ENCODE measurements around the gene MTA3.

MTA3 gene

DNA sequence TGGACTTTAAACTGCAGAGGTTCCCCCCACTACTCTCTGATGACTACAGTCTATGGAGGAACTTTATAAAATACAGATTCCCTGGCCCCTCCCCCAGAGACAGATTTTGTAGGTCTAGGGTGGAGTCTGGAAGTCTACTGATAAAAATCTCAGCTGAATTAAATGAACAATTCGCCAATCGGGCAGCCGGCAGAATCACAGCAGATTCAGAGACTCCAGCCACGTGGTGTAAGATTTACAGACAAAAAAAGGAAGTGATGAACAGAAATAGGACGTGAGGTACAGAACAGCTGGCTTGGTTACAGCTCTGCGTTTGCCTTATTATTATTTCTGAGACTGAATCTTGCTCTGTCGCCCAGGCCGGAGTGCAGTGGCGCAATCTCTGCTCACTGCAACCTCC is 21.4 kb upstream of the MTA3 start:
- no peaks in the 10 kb centered on the region for H4K20me1 ChIP-seq (ENCODE audit: insufficient read depth, low read length)
- peak overlapping the region; percentile 53 for H3K9ac ChIP-seq (ENCODE audit: low read length)
- no peaks in the 10 kb centered on the region for H3F3A ChIP-seq (ENCODE audit: insufficient read depth, low read length)
- H3K4me3 ChIP-seq (ENCODE audit: low read depth, low read length, poor library complexity, severe bottlenecking) = peak overlapping the region; percentile 48
- no peaks in the 10 kb centered on the region for H3K36me3 ChIP-seq (ENCODE audit: insufficient read depth, low read length)
- H3K4me2 ChIP-seq (ENCODE audit: low read length) = peak overlapping the region; percentile 53
- H3K79me2 ChIP-seq (ENCODE audit: insufficient read depth, low read length) = no peaks in the 10 kb centered on the region
- H2AFZ ChIP-seq (ENCODE audit: low read length) = peak overlapping the region; percentile 17; the same call in 1 of the 2 replicates
- H3K4me1 ChIP-seq (ENCODE audit: insufficient read depth, low read length, severe bottlenecking) = peaks cover 33% of the 10 kb centered on the region
- no peaks in the 10 kb centered on the region for H3K9me3 ChIP-seq (ENCODE audit: low read length)
- H3K27me3 ChIP-seq (ENCODE audit: insufficient read depth, low read length) = no peaks in the 10 kb centered on the region
- peak overlapping the region; percentile 91 for H3K27ac ChIP-seq (ENCODE audit: low read depth, low read length, poor library complexity, severe bottlenecking)
- H3K9me2 ChIP-seq (ENCODE audit: low read depth, low read length) = no peaks in the 10 kb centered on the region
- no peak for TF ChIP-seq EZH2 (IDR thresholded peaks at IDR 0.05; ENCODE audit: borderline replicate concordance, low read length)
- TF ChIP-seq, protein P1, sequence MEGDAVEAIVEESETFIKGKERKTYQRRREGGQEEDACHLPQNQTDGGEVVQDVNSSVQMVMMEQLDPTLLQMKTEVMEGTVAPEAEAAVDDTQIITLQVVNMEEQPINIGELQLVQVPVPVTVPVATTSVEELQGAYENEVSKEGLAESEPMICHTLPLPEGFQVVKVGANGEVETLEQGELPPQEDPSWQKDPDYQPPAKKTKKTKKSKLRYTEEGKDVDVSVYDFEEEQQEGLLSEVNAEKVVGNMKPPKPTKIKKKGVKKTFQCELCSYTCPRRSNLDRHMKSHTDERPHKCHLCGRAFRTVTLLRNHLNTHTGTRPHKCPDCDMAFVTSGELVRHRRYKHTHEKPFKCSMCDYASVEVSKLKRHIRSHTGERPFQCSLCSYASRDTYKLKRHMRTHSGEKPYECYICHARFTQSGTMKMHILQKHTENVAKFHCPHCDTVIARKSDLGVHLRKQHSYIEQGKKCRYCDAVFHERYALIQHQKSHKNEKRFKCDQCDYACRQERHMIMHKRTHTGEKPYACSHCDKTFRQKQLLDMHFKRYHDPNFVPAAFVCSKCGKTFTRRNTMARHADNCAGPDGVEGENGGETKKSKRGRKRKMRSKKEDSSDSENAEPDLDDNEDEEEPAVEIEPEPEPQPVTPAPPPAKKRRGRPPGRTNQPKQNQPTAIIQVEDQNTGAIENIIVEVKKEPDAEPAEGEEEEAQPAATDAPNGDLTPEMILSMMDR (IDR thresholded peaks at IDR 0.05; ENCODE audit: low read length) = no peak

DNA sequence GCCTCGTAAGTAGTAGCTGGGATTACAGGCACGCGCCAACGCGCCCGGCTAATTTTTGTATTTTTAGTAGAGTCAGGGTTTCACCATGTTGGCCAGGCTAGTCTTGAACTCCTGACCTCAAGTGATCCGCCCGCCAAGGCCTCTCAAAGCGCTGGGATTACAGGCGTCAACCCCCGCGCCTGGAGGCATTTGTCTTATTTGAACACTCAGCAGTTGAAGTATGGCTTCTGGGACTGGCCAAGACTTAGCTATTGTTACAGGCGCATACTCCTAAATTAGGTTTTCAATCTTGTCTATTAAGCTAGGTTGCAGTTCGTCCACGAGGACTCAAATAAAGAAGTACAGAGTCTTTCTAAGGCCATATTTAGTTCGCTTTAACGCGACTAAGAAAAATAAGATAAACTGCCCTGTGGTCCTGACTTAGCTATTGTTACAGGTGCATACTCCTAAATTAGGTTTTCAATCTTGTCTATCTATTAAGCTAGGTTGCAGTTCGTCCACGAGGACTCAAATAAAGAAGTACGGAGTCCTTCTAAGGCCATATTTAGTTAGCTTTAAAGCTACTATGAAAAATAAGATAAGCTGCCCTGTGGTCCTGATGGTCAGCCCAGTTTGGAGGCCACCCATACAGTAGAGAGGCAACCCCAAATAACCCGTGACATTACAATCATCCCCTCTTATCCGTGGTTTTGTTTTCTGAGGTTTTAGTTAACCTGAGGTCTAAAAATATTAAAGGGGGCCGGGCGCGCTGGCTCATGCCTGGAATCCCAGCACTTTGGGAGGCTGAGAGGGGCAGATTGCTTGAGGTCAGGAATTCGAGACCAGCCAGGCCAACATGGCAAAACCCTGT is 20.8 kb upstream of the MTA3 start:
- no peaks in the 10 kb centered on the region for H3K9me2 ChIP-seq (ENCODE audit: low read depth, low read length)
- H3K79me2 ChIP-seq (ENCODE audit: insufficient read depth, low read length) = no peaks in the 10 kb centered on the region
- no peaks in the 10 kb centered on the region for H4K20me1 ChIP-seq (ENCODE audit: insufficient read depth, low read length)
- no peaks in the 10 kb centered on the region for H3K27me3 ChIP-seq (ENCODE audit: insufficient read depth, low read length)
- no peaks in the 10 kb centered on the region for H3F3A ChIP-seq (ENCODE audit: insufficient read depth, low read length)
- peaks cover 33% of the 10 kb centered on the region for H3K4me1 ChIP-seq (ENCODE audit: insufficient read depth, low read length, severe bottlenecking)
- H3K36me3 ChIP-seq (ENCODE audit: insufficient read depth, low read length) = no peaks in the 10 kb centered on the region
- no peaks in the 10 kb centered on the region for H3K9me3 ChIP-seq (ENCODE audit: low read length)
- H3K9ac ChIP-seq (ENCODE audit: low read length) = peak overlapping the region; percentile 53
- H3K27ac ChIP-seq (ENCODE audit: low read depth, low read length, poor library complexity, severe bottlenecking) = peak overlapping the region; percentile 91
- peak overlapping the region; percentile 48 for H3K4me3 ChIP-seq (ENCODE audit: low read depth, low read length, poor library complexity, severe bottlenecking)
- 0 out of 2 replicates have a peak overlapping the region, but pooled peaks have one; percentile 45 for H2AFZ ChIP-seq (ENCODE audit: low read length)
- TF ChIP-seq, protein P1 (IDR thresholded peaks at IDR 0.05; ENCODE audit: low read length) = no peak
- TF ChIP-seq EZH2 (IDR thresholded peaks at IDR 0.05; ENCODE audit: borderline replicate concordance, low read length) = no peak
- H3K4me2 ChIP-seq (ENCODE audit: low read length) = peak overlapping the region; percentile 53

DNA sequence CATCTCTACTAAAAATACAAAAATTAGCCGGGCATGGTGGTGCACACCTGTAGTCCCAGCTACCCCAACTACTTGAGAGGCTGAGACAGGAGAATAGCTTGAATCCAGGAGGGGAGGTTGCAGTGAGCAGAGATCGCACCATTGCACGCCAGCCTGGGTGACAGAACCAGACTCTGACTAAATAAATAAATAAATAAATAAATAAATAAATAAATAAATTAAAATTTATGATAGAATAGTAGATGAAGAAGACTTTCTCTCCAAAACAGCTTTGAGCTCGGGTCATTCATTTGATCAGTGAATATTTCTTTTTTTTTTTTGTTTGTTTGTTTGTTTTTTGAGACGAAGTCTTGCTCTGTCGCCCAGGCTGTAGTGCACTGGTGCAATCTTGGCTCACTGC is 17.6 kb upstream of the MTA3 start:
- H3K27ac ChIP-seq (ENCODE audit: low read depth, low read length, poor library complexity, severe bottlenecking) = no peak overlapping the region
- no peak for TF ChIP-seq EZH2 (IDR thresholded peaks at IDR 0.05; ENCODE audit: borderline replicate concordance, low read length)
- TF ChIP-seq, protein P1 (IDR thresholded peaks at IDR 0.05; ENCODE audit: low read length) = no peak
- no peak overlapping the region for H2AFZ ChIP-seq (ENCODE audit: low read length)
- no peaks in the 10 kb centered on the region for H3K79me2 ChIP-seq (ENCODE audit: insufficient read depth, low read length)
- H4K20me1 ChIP-seq (ENCODE audit: insufficient read depth, low read length) = no peaks in the 10 kb centered on the region
- H3K9me2 ChIP-seq (ENCODE audit: low read depth, low read length) = no peaks in the 10 kb centered on the region
- no peaks in the 10 kb centered on the region for H3F3A ChIP-seq (ENCODE audit: insufficient read depth, low read length)
- H3K36me3 ChIP-seq (ENCODE audit: insufficient read depth, low read length) = no peaks in the 10 kb centered on the region
- no peak overlapping the region for H3K4me2 ChIP-seq (ENCODE audit: low read length)
- H3K9ac ChIP-seq (ENCODE audit: low read length) = no peak overlapping the region
- no peaks in the 10 kb centered on the region for H3K27me3 ChIP-seq (ENCODE audit: insufficient read depth, low read length)
- H3K4me3 ChIP-seq (ENCODE audit: low read depth, low read length, poor library complexity, severe bottlenecking) = no peak overlapping the region
- H3K9me3 ChIP-seq (ENCODE audit: low read length) = no peaks in the 10 kb centered on the region
- H3K4me1 ChIP-seq (ENCODE audit: insufficient read depth, low read length, severe bottlenecking) = peaks cover 24% of the 10 kb centered on the region

Measured in OCI-LY1 (cell line).